ENCODE data around the gene RAB11FIP5.
"Not testable (repeated sequence)": the region's sequence is repeated elsewhere in the genome, so short reads cannot be mapped to it uniquely, and the experiment has no call there.

RAB11FIP5 gene, protein sequence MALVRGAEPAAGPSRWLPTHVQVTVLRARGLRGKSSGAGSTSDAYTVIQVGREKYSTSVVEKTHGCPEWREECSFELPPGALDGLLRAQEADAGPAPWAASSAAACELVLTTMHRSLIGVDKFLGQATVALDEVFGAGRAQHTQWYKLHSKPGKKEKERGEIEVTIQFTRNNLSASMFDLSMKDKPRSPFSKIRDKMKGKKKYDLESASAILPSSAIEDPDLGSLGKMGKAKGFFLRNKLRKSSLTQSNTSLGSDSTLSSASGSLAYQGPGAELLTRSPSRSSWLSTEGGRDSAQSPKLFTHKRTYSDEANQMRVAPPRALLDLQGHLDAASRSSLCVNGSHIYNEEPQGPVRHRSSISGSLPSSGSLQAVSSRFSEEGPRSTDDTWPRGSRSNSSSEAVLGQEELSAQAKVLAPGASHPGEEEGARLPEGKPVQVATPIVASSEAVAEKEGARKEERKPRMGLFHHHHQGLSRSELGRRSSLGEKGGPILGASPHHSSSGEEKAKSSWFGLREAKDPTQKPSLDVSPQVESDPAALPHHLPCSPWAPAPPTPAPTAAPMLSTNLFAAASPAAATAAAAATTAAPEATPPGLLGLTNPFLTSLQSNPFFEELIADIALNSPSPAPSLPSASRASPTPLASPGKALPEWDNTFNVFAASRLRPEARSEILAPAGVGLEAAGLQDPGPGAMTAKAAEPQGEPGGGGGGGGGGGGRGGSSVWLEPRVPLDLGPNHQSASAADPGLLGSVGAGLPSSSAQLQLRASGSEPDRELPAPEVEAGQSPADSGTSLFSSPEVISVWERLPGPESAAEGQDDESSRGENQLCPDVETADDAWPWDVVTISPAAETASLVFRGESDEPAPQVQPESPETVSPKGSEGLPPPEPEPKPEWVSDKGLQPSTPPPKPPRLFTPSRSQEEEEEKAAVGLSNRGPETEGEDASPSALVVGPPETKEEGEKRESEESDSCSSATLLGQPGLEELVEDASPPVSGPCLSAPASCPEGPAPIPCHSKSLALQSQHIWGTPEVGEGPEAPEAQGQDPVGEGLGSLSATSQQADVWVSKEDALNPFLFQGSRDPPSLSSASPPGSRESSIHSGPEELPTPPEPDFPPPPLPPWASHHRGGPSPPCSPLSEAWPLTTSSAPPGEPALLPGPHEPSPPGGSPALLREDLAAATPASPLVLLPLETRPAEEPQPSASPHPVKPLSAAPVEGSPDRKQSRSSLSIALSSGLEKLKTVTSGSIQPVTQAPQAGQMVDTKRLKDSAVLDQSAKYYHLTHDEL (N-terminal part only)

DNA sequence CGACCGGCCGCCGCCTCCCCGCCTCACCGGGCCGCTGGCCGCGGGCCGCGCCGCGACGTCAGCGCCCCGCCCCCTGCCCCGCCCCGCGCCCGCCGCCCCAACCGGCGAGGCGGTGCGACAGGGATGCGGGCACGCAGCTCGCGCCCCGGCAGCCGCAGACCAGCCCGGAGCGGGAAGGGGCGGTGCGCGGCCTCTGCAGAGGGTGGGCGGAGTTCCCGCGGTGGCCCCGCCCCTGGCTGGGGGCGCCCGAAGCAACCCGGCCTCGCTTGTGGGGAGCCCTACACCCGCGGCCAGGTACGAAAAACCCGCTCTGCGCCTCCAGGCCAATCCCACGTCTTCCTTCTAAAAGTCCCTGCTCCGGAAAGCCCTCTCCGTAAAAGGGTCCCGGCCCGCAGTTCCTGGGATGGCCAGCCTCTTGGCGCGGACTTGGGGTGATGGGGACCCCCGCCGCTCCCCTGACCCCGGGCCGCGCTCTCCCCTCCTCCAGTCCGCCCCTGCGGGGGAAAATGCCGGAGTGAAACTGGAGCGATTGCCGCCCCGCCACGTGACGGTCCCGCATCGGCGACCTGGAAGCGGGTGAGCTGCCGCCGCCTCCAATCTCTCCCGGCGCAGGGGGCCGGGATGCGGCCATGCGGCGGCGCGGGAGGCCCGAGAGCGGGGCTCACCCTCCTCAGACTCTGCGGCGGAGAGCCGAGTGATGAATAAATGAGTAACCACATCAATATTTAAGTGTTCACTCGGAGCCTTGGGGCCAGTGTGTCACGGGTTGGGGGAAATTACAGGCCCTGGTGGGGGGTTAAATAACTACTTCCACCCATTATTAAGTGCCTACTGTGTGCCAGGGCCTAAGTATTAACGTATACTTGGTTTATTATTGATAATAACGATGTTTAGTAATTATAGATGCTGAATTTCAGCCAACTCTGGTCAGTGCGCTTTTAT, at the start of gene RAB11FIP5:
TSS of gene RAB11FIP5 (minus strand) at position 36 of the 942 bp plus-strand sequence. CDS start 171 bp downstream, outside the sequence.
- DNase-seq = peak; percentile 54 to 68 (median 61)

DNA sequence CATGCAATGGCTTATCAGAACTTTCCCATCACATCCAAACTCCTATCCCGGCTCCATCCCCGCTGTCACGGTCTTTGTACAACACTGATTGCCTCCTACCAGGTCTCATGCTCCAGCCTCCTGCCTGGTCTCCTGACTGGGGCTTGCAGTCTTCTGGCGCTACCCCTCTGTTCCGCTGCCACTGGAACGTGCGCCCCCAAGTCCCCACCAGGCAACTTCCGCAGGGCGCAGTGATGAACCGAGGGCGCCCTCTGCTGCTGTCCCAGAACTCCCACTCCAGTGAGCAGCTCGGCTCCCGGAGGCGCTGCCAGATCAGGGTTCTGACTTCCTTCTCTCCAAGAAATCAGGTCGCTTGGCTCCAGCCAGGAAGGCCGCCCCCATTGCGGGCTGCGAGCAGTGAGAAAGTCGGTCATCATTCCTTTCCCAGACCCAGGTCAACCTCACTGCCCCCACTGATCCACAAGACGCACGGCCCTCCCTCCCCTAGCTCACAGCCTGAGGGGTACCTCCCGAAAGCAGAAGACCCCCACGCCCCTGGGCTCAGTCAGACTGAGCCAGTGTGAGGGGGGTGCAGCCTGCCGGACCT, 43.9 kb upstream of the RAB11FIP5 start:
- peak in 2 of 4 experiments; percentile 8 to 17 for DNase-seq

DNA sequence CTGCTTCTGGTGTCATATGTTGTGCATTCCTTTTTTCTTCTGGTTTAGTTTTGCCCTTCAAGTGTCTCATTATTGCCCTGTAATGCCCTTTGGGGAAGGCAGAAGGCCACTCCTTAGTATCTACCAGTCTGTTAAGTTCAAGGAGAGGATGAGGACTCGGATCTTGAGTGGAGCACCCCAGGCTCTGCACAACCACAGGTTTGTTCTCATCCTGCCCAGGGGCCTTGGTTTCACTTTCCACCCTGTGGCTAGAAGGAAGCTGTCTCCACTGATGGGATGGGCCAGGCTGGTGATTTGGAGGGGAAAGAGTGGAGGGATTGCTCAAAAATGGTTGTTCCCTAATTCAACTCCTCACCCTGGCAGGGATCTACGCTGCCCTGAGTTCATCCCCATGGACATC, 30.2 kb upstream of the RAB11FIP5 start:
- DNase-seq = no peak

DNA sequence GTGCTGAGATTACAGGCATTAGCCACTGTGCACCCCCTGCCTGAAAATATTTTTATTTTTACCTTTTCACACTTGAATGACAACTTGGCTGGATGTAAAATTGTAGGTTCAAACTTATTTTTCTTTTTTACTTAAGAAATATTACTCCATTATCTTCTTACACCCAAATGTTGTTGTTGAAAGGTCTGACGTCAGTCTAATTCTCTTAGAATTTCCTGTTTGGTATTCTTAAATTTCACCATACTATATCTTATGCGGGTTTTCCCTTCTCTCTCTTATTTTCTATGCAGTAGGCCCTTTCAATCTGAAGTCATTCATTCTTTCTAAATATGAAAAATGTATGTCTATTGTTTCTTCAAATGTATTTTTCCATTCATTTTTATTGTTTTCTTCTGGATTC, 29.1 kb upstream of the RAB11FIP5 start:
- DNase-seq = no peak

DNA sequence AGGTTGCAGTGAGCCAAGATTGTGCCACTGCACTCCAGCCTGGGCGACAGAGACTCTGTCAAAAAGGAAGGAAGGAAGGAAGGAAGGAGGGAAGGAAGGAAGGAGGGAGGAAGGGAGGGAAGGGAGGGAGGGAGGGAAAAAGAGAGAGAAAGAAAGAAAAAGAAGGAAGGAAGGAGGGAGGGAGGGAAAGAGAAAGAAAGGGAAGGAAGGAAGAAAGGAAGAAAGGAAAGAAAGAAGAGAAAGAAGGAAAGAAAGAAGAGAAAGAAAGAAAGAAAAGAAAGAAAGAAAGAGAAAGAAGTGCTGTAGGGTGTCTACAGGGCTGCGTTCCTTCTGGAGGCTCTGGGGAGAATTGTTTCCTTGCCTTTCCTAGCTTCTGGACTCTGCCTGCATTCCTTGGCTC, 22.5 kb upstream of the RAB11FIP5 start:
- DNase-seq = no peak

DNA sequence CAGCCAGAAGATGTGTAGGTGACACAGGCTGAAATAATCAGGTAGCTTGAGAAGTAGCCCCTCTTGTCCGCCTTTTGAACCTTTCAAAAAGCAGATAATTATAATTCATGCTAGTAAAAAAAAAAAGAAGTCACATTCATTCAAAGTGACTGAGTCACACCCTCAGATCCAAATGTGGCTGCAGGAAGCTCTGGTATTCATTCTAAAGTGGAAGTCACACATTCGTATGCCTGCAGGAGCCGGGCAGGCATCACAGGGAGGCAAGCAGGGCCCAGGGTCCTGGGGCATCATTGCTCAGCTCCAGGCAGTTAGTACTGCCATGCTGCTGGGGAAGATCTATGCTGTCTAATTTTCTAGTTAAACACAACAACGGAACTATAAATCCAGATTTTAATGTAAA, 21.7 kb upstream of the RAB11FIP5 start:
- no peak for DNase-seq

DNA sequence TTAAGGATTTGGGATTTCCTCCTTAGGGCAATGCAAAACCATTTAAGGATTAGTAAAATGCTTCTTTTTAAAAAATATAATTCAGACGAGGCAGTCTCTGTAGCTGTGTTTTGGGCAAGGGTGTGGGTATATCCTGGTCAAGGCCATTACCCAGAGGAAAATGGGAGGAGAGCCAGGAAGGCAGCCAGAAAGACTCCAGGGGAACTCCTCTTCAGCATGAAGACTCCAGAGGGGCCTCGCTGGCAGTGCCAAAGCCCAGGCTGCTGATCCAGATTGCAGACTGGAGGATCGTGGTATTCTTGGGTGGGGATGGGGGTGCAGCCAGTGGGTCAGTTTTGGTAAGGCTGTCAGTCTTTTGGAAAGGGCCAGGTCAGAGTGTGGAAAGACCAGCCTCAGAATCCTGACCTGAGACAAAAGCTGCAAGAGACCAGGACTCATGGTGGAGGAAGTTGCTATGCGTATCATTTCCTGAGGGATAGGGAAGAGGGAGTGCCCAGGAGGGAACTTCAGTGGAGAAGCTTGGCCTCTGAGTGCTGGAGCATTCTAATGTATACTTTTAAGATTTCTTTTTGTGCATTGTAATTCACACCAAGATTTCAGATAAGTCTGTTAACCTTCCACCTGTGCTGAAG, 20.9 kb upstream of the RAB11FIP5 start:
- no peak for DNase-seq

DNA sequence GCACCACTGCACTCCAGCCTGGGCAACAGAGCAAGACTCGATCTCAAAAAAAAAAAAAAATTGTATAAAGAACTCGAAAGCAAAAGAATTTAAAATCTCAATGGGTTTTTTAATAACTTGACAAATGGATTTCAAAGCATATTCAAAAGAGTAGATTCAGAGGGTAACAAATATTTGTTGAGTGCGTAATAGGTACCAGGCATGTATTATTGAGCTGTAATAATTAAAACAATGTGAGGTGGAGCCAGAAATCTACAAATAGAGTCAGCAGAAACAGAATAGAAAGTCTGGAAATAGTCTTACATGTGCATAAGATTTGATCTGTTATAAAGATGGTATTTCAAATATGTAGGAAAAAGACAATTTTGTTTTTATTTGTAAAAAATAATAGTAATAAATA, 19.1 kb upstream of the RAB11FIP5 start:
- DNase-seq = no peak

DNA sequence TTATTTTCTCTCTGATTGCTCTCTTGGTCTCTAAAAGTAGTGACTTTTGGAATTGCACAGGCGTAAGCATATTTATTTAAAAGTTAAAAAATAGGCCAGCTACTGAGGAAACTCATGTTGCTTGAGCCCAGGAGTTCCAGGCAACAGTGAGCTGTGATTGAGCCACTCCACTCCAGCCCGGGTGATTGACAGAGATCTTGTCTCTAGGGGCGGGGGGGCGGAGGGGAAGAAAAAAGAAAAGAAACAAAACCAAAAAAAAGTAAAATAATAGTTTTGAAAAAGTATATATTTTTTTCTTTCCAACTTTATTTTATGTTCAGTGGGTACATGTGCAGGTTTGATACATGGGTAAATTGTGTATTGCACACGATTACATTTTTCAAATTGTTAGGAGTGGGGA, 18.0 kb upstream of the RAB11FIP5 start:
- no peak for DNase-seq

DNA sequence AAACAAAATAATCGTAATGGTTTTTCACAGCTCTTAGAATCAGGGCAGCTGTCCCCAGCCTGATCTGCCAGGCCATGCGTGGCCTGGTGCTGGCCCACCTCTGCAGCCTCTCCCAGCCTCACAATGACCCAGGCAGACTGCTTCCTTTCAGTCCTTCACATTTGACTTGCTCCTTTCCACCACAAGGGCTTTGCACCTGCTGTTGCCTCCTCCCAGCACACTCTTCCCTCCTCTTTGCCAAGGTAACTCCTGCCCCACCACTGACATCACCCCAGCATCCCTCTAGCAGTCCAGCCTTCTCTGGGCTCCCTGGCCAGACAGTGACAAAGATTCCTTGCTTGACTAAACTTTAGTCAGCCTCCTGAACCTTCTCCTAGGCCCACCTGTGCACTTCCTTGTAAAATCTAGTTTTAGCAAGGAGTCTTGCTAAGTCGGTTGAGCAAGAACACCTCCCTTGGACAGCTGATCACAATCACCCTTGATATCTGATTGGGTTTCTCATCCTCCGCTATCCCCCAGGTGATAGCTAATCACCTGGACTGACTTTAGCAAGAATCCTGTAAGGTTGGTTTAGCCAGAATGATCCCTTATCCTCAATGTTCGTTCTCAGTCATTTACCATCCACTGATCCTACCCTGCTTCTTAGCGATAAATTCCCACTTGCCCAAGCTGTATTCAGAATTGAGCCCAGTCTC, 16.2 kb upstream of the RAB11FIP5 start:
- DNase-seq = no peak

DNA sequence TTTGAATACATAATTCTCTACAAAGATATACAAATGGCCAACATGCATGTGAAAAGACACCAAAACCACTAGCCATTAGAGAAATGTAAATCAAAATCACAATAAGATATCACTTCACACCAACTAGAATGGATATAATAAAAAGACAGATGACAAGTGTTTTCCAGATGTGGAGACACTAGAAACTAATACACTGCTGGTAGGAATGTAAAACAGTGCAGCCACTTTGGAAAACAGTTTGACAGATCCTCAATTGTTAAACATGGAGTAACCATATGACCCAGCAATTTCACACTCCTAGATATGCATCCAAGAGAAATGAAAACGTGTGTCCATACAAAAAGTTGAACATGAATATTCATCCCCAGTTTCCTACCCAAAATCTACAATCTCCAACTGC, 9.8 kb upstream of the RAB11FIP5 start:
- DNase-seq = no peak

DNA sequence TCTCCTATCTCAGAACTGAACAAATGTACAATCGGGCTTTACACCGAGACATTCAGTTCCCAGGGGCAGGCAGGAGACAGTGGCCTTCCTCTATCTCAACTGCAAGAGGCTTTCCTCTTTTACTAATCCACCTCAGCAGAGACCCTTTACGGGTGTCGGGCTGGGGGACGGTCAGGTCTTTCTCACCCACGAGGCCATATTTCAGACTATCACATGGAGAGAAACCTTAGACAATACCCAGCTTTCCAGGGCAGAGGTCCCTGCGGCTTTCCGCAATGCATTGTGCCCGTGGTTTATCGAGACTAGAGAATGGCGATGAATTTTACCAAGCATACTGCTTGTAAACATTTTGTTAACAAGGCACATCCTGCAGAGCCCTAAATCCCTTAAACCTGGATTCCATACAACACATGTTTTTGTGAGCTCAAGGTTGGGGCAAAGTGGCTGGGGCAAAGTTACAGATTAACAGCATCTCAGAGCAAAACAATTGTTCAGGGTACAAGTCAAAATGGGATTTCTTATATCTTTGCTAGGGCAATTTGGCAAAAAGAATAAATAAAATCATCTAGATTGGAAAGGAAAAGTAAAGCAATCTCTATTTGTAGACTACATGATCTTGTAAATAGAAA, 7.0 kb upstream of the RAB11FIP5 start:
- DNase-seq = not testable (repeated sequence)

DNA sequence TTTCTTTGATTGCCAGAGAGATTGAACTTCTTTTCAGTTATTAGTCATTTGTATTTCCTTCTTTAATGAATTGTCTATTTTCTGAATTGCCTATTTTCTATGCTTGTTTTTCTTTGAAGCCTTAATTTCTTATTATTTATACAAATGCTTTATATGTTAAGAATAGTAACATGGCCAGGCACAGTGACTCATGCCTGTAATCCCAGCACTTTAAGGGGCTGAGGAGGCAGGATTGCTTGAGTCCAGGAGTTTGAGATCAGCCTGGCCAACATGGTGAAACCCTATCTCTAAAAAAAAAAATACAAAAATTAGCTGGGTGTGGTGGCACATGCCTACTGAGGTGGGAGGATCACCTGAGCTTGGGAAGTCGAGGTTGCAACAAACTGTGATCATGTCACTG, 4.7 kb upstream of the RAB11FIP5 start:
- no peak for DNase-seq

DNA sequence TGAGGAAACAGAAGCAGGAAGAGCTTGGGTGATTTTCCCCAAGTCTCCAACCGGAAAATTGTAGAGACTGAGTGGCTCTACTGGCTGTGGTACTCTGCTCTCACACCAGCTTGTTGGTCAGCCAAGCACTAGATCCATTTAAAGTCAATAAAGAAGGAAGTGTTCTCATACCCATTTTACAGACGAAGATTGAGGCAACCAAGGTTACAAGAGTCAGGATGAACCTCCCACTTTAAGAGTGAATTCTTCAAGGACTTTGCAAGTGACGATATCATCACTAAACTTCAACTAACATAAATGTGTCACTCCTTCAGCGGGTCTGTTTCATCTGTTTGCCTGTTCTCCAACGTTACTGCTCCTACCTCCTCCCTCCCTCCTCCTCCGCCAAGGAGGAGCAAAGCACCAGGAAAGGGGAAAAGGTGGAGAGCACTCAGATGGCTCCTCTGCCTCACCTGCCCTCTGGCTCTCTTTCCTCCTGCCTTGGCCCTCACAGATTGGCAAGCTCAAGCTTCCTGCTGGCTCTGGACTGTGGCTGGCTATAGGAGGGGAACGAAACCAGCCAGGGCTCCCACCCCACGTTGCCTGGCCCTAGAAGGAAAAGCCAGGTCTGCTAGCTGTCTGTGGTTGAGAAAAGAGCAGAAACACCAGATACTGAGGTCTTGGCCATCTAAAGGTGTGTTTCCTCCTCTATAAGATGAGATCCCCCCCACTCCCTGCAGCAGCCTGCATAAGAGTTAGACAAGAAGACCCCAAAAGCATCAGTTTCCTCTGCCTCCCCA, 3.6 kb upstream of the RAB11FIP5 start:
- DNase-seq = no peak

DNA sequence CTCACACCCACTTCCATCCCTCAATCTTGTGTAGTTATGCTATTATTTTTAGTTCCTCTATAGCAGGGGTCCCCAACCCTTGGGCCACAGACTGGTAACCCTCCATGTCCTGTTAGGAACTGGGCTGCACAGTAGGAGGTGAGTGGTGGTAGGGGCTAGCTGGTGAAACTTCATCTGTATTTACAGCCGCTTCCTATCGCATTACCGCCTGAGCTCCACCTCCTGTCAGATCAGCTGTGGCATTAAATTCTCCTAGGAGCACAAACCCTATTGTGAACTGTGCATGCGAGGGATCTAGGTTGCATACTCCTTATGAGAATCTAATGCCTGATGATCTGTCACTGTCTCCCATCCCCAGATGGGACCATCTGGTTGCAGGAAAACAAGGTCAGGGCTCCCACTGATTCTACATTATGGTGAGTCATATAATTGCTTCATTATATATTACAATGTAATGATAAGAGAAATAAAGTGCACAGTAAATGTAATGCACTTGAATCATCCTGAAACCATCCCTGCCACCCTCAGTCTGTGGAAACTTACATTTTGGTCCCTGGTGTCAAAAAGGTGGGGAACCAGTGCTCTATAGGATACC, 1.6 kb upstream of the RAB11FIP5 start:
- no peak for DNase-seq

DNA sequence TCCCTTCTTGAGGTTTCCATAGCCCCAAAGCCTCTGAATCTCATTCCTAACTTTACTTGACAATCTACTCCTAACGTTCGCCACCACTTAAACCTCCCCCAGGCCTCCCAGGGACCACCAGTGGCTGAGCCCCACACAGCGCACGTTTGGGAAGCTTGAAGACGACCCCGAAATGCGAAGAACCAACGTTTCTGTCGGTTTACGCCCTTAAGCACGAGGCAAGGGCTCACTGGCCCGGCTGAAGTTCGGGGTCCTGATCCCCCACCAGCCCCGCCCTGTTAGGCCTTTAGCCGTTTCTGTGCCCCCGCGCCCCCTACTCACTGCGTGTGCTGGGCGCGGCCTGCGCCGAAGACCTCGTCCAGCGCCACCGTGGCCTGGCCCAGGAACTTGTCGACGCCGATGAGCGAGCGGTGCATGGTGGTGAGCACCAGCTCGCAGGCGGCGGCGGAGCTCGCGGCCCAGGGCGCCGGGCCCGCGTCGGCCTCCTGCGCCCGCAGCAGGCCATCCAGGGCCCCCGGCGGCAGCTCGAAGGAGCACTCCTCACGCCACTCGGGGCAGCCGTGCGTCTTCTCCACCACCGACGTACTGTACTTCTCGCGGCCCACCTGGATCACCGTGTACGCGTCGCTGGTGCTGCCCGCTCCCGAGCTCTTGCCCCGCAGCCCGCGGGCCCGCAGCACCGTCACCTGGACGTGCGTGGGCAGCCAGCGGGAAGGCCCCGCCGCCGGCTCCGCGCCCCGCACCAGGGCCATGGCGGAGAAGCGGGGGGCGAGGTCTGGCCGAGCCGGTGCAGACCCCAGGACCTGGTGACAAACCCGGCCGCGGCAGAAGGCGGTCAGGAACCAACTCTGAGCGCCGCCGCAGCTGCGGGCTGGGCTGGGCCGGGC, 479 bp downstream of the RAB11FIP5 start:
- DNase-seq = no peak
